MM.1S (cell line): Measurements from ENCODE around the gene NINJ2.

ENCODE experiments used
- EZH2 ChIP-seq: fragments of 300-600 bp; sonication (generic); optimal IDR thresholded peaks from 2 replicates; pipeline ENCODE3; 2017; ENCODE audit warnings: low read depth, mild to moderate bottlenecking, antibody characterized with exemption, low read length, mixed read lengths
- EZH2phosphoT487 ChIP-seq: fragments of 300-600 bp; sonication (generic); IDR thresholded peaks from 2 replicates; pipeline ENCODE4 v1.6.1; 2018; ENCODE audit warnings: antibody characterized with exemption, low read length
- TF ChIP-seq, protein P1 (sequence below): fragments of 300-600 bp; sonication (generic); IDR thresholded peaks from 2 replicates; pipeline ENCODE4 v1.5.1; 2016; ENCODE audit warnings: antibody characterized with exemption, low read length, mixed read lengths

DNA sequence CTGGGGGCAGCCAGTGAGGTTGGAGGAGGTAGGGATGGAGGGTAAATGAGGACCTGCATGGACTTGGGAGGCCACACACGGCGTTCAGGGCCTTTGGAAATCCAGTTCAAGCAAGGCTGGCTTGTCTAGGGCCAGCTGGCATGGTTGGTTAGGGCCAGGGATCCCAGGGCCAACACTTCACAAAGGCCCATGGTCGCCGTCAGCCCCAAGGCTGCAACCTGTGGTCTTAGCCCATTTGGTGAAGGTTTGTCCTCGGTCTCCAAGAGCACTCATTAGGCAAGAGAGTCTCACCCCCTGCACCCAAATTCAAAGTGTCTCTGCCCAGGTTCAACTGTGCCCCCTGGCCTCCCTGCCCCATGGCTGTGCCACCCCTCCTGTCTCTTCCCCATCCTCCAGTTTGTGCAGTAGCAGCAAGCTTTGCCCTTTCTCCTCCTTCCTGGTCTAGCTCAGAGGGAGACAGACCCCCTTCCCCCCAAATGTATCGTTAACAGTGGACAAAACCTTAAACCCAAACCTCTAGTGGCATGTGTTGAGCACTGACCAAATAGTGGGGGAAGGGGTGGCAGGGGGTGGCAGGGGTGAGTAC is 94.1 kb downstream of the NINJ2 start:
- TF ChIP-seq EZH2phosphoT487 (no peak), EZH2 (no peak)
- TF ChIP-seq, protein P1, sequence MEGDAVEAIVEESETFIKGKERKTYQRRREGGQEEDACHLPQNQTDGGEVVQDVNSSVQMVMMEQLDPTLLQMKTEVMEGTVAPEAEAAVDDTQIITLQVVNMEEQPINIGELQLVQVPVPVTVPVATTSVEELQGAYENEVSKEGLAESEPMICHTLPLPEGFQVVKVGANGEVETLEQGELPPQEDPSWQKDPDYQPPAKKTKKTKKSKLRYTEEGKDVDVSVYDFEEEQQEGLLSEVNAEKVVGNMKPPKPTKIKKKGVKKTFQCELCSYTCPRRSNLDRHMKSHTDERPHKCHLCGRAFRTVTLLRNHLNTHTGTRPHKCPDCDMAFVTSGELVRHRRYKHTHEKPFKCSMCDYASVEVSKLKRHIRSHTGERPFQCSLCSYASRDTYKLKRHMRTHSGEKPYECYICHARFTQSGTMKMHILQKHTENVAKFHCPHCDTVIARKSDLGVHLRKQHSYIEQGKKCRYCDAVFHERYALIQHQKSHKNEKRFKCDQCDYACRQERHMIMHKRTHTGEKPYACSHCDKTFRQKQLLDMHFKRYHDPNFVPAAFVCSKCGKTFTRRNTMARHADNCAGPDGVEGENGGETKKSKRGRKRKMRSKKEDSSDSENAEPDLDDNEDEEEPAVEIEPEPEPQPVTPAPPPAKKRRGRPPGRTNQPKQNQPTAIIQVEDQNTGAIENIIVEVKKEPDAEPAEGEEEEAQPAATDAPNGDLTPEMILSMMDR = no peak
